Measurements from ENCODE around the gene TLL2.

- TF ChIP-seq CTCF (conservative IDR thresholded peaks at IDR 0.05 in 1 of 2, IDR thresholded peaks at IDR 0.05 in 1 of 2; ENCODE audit: extremely low read depth in 1 of 2, insufficient read depth in 1 of 2, low read depth in 1 of 2, low read length in 2 of 2) = no peak
- no peak for TF ChIP-seq EZH2 (IDR thresholded peaks at IDR 0.05; ENCODE audit: borderline replicate concordance, low read length)
Measured at GRCh38 chr10:96342402-96342801, 171.3 kb downstream of the TLL2 start.

All from mammary epithelial cell (primary cell).